ENCODE data around the gene DPH5.

- TF ChIP-seq CTCF (IDR thresholded peaks at IDR 0.05) (no peak), POLR2AphosphoS5 (IDR thresholded peaks at IDR 0.05; ENCODE audit: insufficient read depth in 1 of 2, low read depth in 1 of 2) (no peak)
These were observed 15.7 kb upstream of the DPH5 start for GRCh38 chr1:101041300-101041699.
